K562 (cell line): ENCODE data around the gene CDR2L. TPM values are rescaled to one million over a fixed set of nuclear protein-coding genes. Genes with fewer than 3 reads are reported as not detected.
A peak's percentile ranks its signal among the peaks of the same experiment; 100 is the strongest.

Source experiments
- ELF1 ChIP-seq: fragments of 200-800 bp; sonication (Bioruptor generic); IDR thresholded peaks from 2 replicates; pipeline ENCODE4 v1.6.1; 2016; ENCODE audit warnings: missing genetic modification characterization, missing compliant biosample characterization
- EWSR1 ChIP-seq: fragments of 450-650 bp; IDR thresholded peaks from 2 replicates; pipeline ENCODE4 v1.6.1; 2018; ENCODE audit warnings: borderline replicate concordance, mild to moderate bottlenecking, low read depth, moderate library complexity; ENCODE audit not compliant: partially characterized antibody
- FOS ChIP-seq: IDR thresholded peaks from 3 replicates; pipeline ENCODE4 v1.6.1; 2011; ENCODE audit not compliant: insufficient read length; ENCODE audit errors: extremely low read depth
- FOXP4 ChIP-seq: sonication (generic); formaldehyde crosslinking; IDR thresholded peaks from 2 replicates; pipeline ENCODE4 v1.8.0; 2022; ENCODE audit warnings: mild to moderate bottlenecking, missing genetic modification reagents, borderline replicate concordance
- GMEB1 ChIP-seq: fragments of 250-450 bp; sonication (Bioruptor Pico); IDR thresholded peaks from 2 replicates; pipeline ENCODE4 v1.4.0; 2020; ENCODE audit warnings: mild to moderate bottlenecking
- GTF2A2 ChIP-seq: IDR thresholded peaks from 2 replicates; pipeline ENCODE4 v1.6.1; 2016; ENCODE audit warnings: mild to moderate bottlenecking, missing genetic modification characterization, missing compliant biosample characterization
- HDAC1 ChIP-seq, 2 experiments: fragments of 450-650 bp; IDR thresholded peaks; 2 replicates each; pipeline ENCODE4 v1.6.1; 2016 to 2017; ENCODE audit warnings: inconsistent platforms in 1 of 2, mild to moderate bottlenecking in 1 of 2, moderate library complexity in 1 of 2
- HMG20A ChIP-seq: fragments of 450-650 bp; formaldehyde crosslinking; conservative IDR thresholded peaks from 2 replicates; pipeline ENCODE4 v1.4.0; 2020; ENCODE audit warnings: mild to moderate bottlenecking, mixed read lengths
- KAT7 ChIP-seq: sonication (generic); formaldehyde crosslinking; IDR thresholded peaks from 2 replicates; pipeline ENCODE4 v1.8.0; 2022; ENCODE audit warnings: missing genetic modification reagents, mild to moderate bottlenecking, borderline replicate concordance
- KLF13 ChIP-seq: fragments of 450-650 bp; IDR thresholded peaks from 2 replicates; pipeline ENCODE4 v1.6.1; 2016; ENCODE audit warnings: missing genetic modification characterization, low read depth, mild to moderate bottlenecking, missing compliant biosample characterization, moderate library complexity, borderline replicate concordance
- L3MBTL2 ChIP-seq: fragments of 450-650 bp; IDR thresholded peaks from 2 replicates; pipeline ENCODE4 v1.6.1; 2016; ENCODE audit warnings: mild to moderate bottlenecking, moderate library complexity
- MNT ChIP-seq, 2 experiments: fragments of 450-650 bp; conservative IDR thresholded peaks; 2 replicates each; pipeline ENCODE4 v1.6.1; 2017; ENCODE audit warnings: mild to moderate bottlenecking in 2 of 2, moderate library complexity in 2 of 2
- NCOA2 ChIP-seq, 2 experiments: fragments of 450-650 bp; IDR thresholded peaks; 2 replicates each; pipeline ENCODE4 v1.6.1; 2018; ENCODE audit warnings: mild to moderate bottlenecking in 2 of 2, moderate library complexity in 1 of 2; ENCODE audit not compliant: partially characterized antibody in 2 of 2
- NFATC3 ChIP-seq: fragments of 450-650 bp; IDR thresholded peaks from 2 replicates; pipeline ENCODE4 v1.6.1; 2017; ENCODE audit warnings: mild to moderate bottlenecking
- NFIC ChIP-seq: fragments of 450-650 bp; IDR thresholded peaks from 2 replicates; pipeline ENCODE4 v1.6.1; 2017; ENCODE audit warnings: mild to moderate bottlenecking, inconsistent platforms
- PHF20 ChIP-seq: fragments of 450-650 bp; IDR thresholded peaks from 2 replicates; pipeline ENCODE4 v1.6.1; 2018; ENCODE audit not compliant: partially characterized antibody
- POLR2AphosphoS2 ChIP-seq: IDR thresholded peaks from 2 replicates; pipeline ENCODE4 v1.6.1; 2012; ENCODE audit warnings: low read length, improper control_type of control experiment
- ZBED1 ChIP-seq: IDR thresholded peaks from 2 replicates; pipeline ENCODE4 v1.6.1; 2014
- ZBTB34 ChIP-seq: fragments of 250-450 bp; sonication (Bioruptor Pico); IDR thresholded peaks from 2 replicates; pipeline ENCODE4 v1.8.0; 2021; ENCODE audit warnings: mild to moderate bottlenecking, moderate library complexity
- ZNF311 ChIP-seq: fragments of 250-450 bp; sonication (Bioruptor Pico); IDR thresholded peaks from 2 replicates; pipeline ENCODE4 v1.4.0; 2020; ENCODE audit warnings: mild to moderate bottlenecking, moderate library complexity
- polyA plus RNA-seq, 8 experiments: library from polyadenylated mRNA; depleted of rRNA in 4 of 8; stranded (reverse) in 5 of 8; unstranded in 3 of 8; fragments of >200 nt; fragmentation: Nextera tagmentation in 2 of 8; fragmentation: Illumina TruSeq in 1 of 8; extraction: Ambion mirVana in 2 of 8; extraction: Trizol in 1 of 8; gene quantifications; 2 replicates each; pipeline versions ENCODE4 v1.2.1 to v1.2.3, GENCODE V29; 2011 to 2014; ENCODE audit warnings: inconsistent platforms in 1 of 8, missing spikeins in 1 of 8
- total RNA-seq, 7 experiments: library from RNA; depleted of rRNA in 6 of 7; stranded (reverse); fragments of >200 nt in 6 of 7; fragmentation: Illumina TruSeq in 2 of 7; extraction: Trizol in 2 of 7; gene quantifications; 2 replicates each; pipeline versions ENCODE4 v1.2.1 to v1.2.3, GENCODE V29; 2011 to 2021; ENCODE audit warnings: low replicate concordance in 1 of 7

The CDR2L gene
- total and polyA plus RNA-seq, 9 of the 15 experiments (the other 6 are each of a cell fraction or from before 2014, with no cell fraction given) = 2.7 to 16.0 (median 7.3) TPM

- peak; percentile 69 for TF ChIP-seq NFIC
- no peak for TF ChIP-seq ELF1
- peak; percentile 38; the same call in 1 of the 2 replicates for TF ChIP-seq ZBED1
- no peak for TF ChIP-seq POLR2AphosphoS2
- TF ChIP-seq KLF13 = no peak
- TF ChIP-seq FOXP4 (CRISPR knock-in tag) = peak; percentile 81; the same call in 1 of the 2 replicates
- no peak; the same call in 1 of the 2 replicates for TF ChIP-seq ZNF311 (CRISPR knock-in tag)
- no peak for TF ChIP-seq HMG20A
- no peak for TF ChIP-seq FOS
- TF ChIP-seq KAT7 (CRISPR knock-in tag) = no peak; the same call in 1 of the 2 replicates
- TF ChIP-seq MNT (conservative IDR thresholded peaks at IDR 0.05) = peak; percentile 45 to 74
- no peak for TF ChIP-seq GMEB1
- no peak for TF ChIP-seq ZBTB34 (CRISPR knock-in tag)
- TF ChIP-seq NFATC3 = no peak
- TF ChIP-seq EWSR1 = no peak
- TF ChIP-seq NCOA2 (IDR thresholded peaks at IDR 0.05; ENCODE audit: partially characterized antibody in 2 of 2) = no peak
- no peak for TF ChIP-seq GTF2A2
- peak; percentile 89 for TF ChIP-seq L3MBTL2
- TF ChIP-seq HDAC1 (IDR thresholded peaks at IDR 0.05) = peak; percentile 82 to 90; a peak in 3 of 4 replicates
- no peak for TF ChIP-seq PHF20
Measured at GRCh38 chr17:75034236-75034908, 46.9 kb downstream of the CDR2L start (continued).
